Raji (cell line): Measurements from ENCODE around the gene SPTLC2.

ENCODE experiments used
- POLR2A ChIP-seq: IDR thresholded peaks from 2 replicates; pipeline ENCODE4 v1.6.1; 2011; ENCODE audit warnings: low read depth, low read length, control low read depth; ENCODE audit not compliant: insufficient read depth

SPTLC2 gene

GRCh38 chr14:77640756-77641533 is 24.5 kb upstream of the SPTLC2 start:
- TF ChIP-seq POLR2A, result no peak

DNA sequence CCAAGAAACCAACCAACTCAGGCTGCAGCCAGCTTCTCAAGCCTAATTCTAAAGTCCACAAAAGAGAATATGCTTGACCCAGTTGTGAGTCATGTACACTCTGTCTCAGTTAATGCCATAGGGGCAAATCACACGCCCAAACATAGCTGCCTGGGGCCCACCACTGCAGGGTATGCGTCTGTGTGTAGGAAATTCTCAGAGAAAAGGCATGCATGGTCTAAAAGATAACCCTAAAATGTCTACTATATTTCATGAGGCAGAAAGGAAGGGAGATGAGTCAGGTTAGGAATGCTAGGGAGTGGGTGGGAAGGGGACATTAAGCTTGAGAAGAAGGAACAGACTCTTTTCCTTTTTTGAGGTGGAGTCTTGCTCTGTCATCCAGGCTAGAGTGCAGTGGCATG is 22.3 kb upstream of the SPTLC2 start:
- no peak for TF ChIP-seq POLR2A

- no peak for TF ChIP-seq POLR2A
Observed at GRCh38 chr14:77630111-77630510, 13.7 kb upstream of the SPTLC2 start.

DNA sequence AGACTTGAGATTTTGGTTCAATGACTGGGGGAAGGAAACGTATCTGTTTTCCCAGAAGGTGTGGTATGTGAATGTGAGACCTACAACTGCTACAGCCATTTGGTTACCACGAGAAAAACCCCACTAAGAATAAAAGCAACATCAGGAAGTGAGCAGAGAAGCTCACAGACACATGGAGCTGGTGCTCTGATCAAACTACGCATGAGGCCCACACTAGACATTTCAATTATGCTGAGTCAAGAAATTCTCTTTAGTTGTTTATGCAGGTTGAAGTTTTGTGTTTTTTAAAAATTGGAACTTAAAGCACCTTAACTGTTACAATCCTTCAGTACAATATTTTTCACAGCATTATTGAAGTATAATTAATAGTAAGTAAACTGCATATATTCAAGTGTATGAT is 8.9 kb upstream of the SPTLC2 start:
- no peak for TF ChIP-seq POLR2A

DNA sequence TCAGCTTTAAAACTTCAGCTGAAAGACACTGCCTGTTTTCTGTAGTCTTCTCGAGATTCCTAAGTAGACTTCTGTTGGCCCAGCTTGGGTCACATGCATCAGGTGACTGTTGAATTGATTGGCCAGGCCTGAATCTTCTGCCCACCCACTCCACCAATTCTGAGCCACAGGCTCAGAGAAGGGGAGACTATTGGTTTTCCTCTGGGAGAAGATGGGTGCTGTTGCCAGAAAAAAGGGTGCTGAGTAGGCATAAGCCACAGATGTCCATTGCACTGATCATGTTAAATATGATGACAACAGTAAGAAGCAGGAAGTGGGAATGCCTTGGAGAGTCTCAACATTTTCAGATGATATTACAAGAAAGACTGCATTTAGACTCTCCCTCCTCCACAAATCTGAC is 6.8 kb upstream of the SPTLC2 start:
- no peak for TF ChIP-seq POLR2A

DNA sequence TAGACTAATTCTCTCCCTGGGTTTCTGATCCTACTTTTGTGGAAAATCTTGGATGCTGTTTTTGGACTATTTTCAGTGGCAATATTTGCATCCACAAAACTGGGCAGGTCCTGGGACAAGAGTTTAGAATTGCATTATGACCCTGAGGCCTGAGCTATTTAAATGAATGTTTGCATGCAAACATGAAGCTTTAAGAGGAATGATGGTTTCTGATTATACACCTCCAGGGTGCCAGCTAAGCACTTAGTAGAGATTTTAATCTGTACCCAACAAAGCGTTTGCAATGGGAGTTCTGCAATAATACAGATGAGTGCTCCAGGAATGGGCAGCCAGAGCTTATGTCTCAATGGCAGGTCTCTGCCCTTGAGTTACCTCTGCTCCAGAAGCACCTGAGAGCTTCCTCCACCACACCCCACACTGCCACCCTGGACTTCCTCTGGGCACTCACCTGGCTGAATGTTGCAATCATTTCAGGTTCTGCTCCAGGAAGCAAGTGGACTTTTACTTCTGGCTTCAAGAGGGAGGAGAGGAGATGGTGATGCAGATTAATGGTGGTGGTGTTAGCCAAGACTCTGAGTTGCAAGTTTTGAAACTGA is 6.0 kb upstream of the SPTLC2 start:
- no peak for TF ChIP-seq POLR2A

DNA sequence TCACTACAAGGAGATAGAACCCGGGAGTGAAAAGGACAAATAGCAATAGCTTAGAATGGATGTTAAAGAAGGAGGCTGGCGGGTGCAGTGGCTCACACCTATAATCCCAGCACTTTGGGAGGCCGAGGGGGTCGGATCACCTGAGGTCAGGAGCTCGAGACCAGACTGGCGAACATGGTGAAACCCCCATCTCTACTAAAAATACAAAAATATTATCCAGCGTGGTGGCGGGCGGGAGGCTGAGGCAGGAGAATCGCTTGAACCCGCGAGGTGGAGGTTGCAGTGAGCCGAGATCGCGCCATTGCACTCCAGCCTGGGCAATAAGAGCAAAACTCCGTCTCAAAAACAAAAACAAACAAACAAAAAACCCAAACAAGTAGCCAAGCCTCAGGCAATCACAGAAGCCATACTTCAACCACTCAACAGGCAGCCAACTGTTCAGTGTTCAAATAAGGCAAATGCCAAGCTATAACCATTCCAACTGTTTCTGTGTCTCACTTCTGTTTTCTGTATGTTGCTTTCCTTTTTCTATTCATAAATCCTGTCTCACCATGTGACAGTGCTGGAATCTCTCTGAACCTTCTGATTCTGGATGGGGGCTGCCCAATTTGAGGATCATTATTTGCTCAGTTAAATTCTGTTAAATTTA is 3.9 kb upstream of the SPTLC2 start:
- no peak for TF ChIP-seq POLR2A

- TF ChIP-seq POLR2A, result no peak
Observed at GRCh38 chr14:77618381-77618970, 2.0 kb upstream of the SPTLC2 start.

- no peak for TF ChIP-seq POLR2A
Observed at GRCh38 chr14:77616133-77616453, 344 bp downstream of the SPTLC2 start.

GRCh38 chr14:77615361-77616132 is 890 bp downstream of the SPTLC2 start:
- TF ChIP-seq POLR2A, result no peak

- no peak for TF ChIP-seq POLR2A
Observed at GRCh38 chr14:77613201-77613600, 3.2 kb downstream of the SPTLC2 start.

- no peak for TF ChIP-seq POLR2A
Observed at GRCh38 chr14:77612011-77612620, 4.3 kb downstream of the SPTLC2 start.

- TF ChIP-seq POLR2A, result no peak
Observed at GRCh38 chr14:77610553-77610952, 5.9 kb downstream of the SPTLC2 start.

DNA sequence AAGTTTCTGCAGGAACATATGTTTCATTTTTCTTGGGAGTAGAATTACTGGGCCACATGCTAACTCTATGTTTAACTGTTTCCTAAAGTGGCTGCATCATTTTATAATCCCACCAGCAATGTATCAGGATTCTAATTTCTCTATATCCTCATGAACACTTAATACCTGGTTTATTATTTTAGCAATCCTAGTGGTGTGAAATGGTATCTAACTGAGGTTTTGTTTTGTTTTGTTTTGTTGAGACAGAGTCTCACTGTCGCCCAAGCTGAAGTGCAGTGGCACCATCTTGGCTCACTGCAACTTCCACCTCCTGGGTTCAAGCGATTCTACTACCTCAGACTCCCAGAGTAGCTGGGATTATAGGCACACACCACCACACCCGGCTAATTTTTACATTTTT is 6.5 kb downstream of the SPTLC2 start:
- no peak for TF ChIP-seq POLR2A
